ENCODE data around the gene GFAP. TPM values are rescaled to one million over a fixed set of nuclear protein-coding genes. Genes with fewer than 3 reads are reported as not detected.
A peak's percentile ranks its signal among the peaks of the same experiment; 100 is the strongest.

Gene GFAP
- total RNA-seq, 1 experiment from 2014 or later: 1.2 TPM

- no CpG with 5 or more reads among the region's 10 CpGs for WGBS (ENCODE audit: extremely low coverage, insufficient read length, low lambda C conversion rate)
- Mint-ChIP-seq H3K27me3 (ENCODE audit: low read depth) (no peaks in the 10 kb centered on the region), H3K27ac (no peak overlapping the region; a peak in 1 of 7 replicates), H3K4me1 (no peaks in the 10 kb centered on the region), H3K36me3 (ENCODE audit: insufficient read depth in 1 of 3, low read depth in 3 of 3) (peaks cover 38 to 74% (median 74%) of the 10 kb centered on the region in 3 experiments), H3K9me3 (no peaks in the 10 kb centered on the region; a peak in 1 of 5 replicates), H3K4me3 (no peak overlapping the region)
- no peak overlapping the region for H3T11ph ChIP-seq (ENCODE audit: low read length)
- no peaks in the 10 kb centered on the region for H4K20me1 ChIP-seq (ENCODE audit: control insufficient read depth, insufficient read depth, insufficient read length)
- H3K79me1 ChIP-seq (ENCODE audit: insufficient read depth, low read depth, low read length, poor library complexity, severe bottlenecking): no peaks in the 10 kb centered on the region
- H3K18ac ChIP-seq (ENCODE audit: insufficient read length, low read depth, low read length): no peak overlapping the region
- H3K14ac ChIP-seq (ENCODE audit: insufficient read depth, low read length): no peak overlapping the region
- TF ChIP-seq, protein P1, sequence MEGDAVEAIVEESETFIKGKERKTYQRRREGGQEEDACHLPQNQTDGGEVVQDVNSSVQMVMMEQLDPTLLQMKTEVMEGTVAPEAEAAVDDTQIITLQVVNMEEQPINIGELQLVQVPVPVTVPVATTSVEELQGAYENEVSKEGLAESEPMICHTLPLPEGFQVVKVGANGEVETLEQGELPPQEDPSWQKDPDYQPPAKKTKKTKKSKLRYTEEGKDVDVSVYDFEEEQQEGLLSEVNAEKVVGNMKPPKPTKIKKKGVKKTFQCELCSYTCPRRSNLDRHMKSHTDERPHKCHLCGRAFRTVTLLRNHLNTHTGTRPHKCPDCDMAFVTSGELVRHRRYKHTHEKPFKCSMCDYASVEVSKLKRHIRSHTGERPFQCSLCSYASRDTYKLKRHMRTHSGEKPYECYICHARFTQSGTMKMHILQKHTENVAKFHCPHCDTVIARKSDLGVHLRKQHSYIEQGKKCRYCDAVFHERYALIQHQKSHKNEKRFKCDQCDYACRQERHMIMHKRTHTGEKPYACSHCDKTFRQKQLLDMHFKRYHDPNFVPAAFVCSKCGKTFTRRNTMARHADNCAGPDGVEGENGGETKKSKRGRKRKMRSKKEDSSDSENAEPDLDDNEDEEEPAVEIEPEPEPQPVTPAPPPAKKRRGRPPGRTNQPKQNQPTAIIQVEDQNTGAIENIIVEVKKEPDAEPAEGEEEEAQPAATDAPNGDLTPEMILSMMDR (conservative IDR thresholded peaks at IDR 0.05): no peak
- no peak overlapping the region for H2AK5ac ChIP-seq (ENCODE audit: insufficient read length, low read length)
- H3K23me2 ChIP-seq (ENCODE audit: insufficient read length, low read depth, low read length, poor library complexity, severe bottlenecking): no peaks in the 10 kb centered on the region
- H3K56ac ChIP-seq (ENCODE audit: insufficient read length, low read depth, low read length): no peak overlapping the region
- peak; percentile 25 for DNase-seq
- no peak overlapping the region for H4K91ac ChIP-seq (ENCODE audit: insufficient read length, low read depth, low read length)
- H3K4me1 ChIP-seq (ENCODE audit: insufficient read depth, low read length): no peaks in the 10 kb centered on the region
- no peak overlapping the region for H2BK120ac ChIP-seq (ENCODE audit: low read depth, low read length, poor library complexity, severe bottlenecking)
- H3K27ac ChIP-seq (ENCODE audit: insufficient read length, low read depth, low read length): no peak overlapping the region
- H3K9ac ChIP-seq (ENCODE audit: extremely low read depth, insufficient read length, low read length): no peak overlapping the region
- H3K27me3 ChIP-seq (ENCODE audit: insufficient read depth, low read length): no peaks in the 10 kb centered on the region
- no peak overlapping the region for H2BK5ac ChIP-seq (ENCODE audit: insufficient read length, low read length)
- H3K4me2 ChIP-seq (ENCODE audit: insufficient read depth, insufficient read length, low read length): no peak overlapping the region
- H2AFZ ChIP-seq (ENCODE audit: low read length): no peak overlapping the region
- no peak overlapping the region for H2BK15ac ChIP-seq (ENCODE audit: low read depth, low read length)
- H2BK12ac ChIP-seq (ENCODE audit: insufficient read length, low read depth, low read length): no peak overlapping the region
- H3K23ac ChIP-seq (ENCODE audit: insufficient read length, low read depth, low read length): no peak overlapping the region
- H4K5ac ChIP-seq (ENCODE audit: insufficient read length, low read depth, low read length): no peak overlapping the region
- no peaks in the 10 kb centered on the region for H3K79me2 ChIP-seq (ENCODE audit: insufficient read depth, low read length)
- no peak overlapping the region for H3K4ac ChIP-seq (ENCODE audit: low read depth, low read length)
- no peak overlapping the region for H4K8ac ChIP-seq (replicated peaks; ENCODE audit: insufficient read length, low read depth, low read length)
- H2BK20ac ChIP-seq (ENCODE audit: low read depth, low read length, poor library complexity, severe bottlenecking): no peak overlapping the region
- no peaks in the 10 kb centered on the region for H3K9me3 ChIP-seq (ENCODE audit: control insufficient read depth, low read depth, low read length)
Measured at GRCh38 chr17:44934745-44935105, 19.4 kb upstream of the GFAP start.
